Skin of body (tissue), 2 donors: Measurements from ENCODE around the gene P4HA2. TPM values are rescaled to one million over a fixed set of nuclear protein-coding genes. Genes with fewer than 3 reads are reported as not detected.
"Not testable (repeated sequence)": the region's sequence is repeated elsewhere in the genome, so short reads cannot be mapped to it uniquely, and the experiment has no call there.

ENCODE experiments used
- DNase-seq: peaks from one replicate; lab custom pipeline; 2025; lab: John Stamatoyannopoulos, UW
- total RNA-seq: library from RNA; depleted of rRNA; stranded (reverse); fragments of >200 nt; gene quantifications from one replicate; pipeline ENCODE4 v1.2.3, GENCODE V29; 2014

P4HA2 gene
- total RNA-seq, 1 donor from 2014 or later: 88.9 TPM

- DNase-seq: no peak
These were observed 24.8 kb downstream of the P4HA2 start for GRCh38 chr5:132202711-132203463.

- DNase-seq: no peak
These were observed 28.5 kb downstream of the P4HA2 start for GRCh38 chr5:132199116-132199680.

GRCh38 chr5:132198571-132198970 lies 29.1 kb downstream of the P4HA2 start:
- DNase-seq: no peak

GRCh38 chr5:132195727-132196126 lies 31.9 kb downstream of the P4HA2 start:
- DNase-seq: no peak

- DNase-seq: no peak
These were observed 34.4 kb downstream of the P4HA2 start for GRCh38 chr5:132193165-132193694.

- peak; percentile 53 for DNase-seq
These were observed 37.4 kb downstream of the P4HA2 start for GRCh38 chr5:132190161-132190817.

GRCh38 chr5:132184588-132184987 lies 43.1 kb downstream of the P4HA2 start:
- no peak for DNase-seq

GRCh38 chr5:132183723-132184122 lies 43.9 kb downstream of the P4HA2 start:
- no peak for DNase-seq

GRCh38 chr5:132182359-132183040 lies 45.2 kb downstream of the P4HA2 start:
- DNase-seq: no peak

GRCh38 chr5:132181011-132181629 lies 46.5 kb downstream of the P4HA2 start:
- DNase-seq: no peak

GRCh38 chr5:132180134-132180745 lies 47.4 kb downstream of the P4HA2 start:
- peak; percentile 39 for DNase-seq

GRCh38 chr5:132179405-132179804 lies 48.2 kb downstream of the P4HA2 start:
- DNase-seq: no peak

GRCh38 chr5:132177691-132178149 lies 49.9 kb downstream of the P4HA2 start:
- no peak for DNase-seq

- DNase-seq: no peak
These were observed 50.7 kb downstream of the P4HA2 start for GRCh38 chr5:132176987-132177386.

- no peak for DNase-seq
These were observed 51.1 kb downstream of the P4HA2 start for GRCh38 chr5:132176521-132176945.

- no peak for DNase-seq
These were observed 64.7 kb downstream of the P4HA2 start for GRCh38 chr5:132162945-132163344.

- DNase-seq: not testable (repeated sequence)
These were observed 65.9 kb downstream of the P4HA2 start for GRCh38 chr5:132161574-132162326.

GRCh38 chr5:132156413-132156812 lies 71.2 kb downstream of the P4HA2 start:
- DNase-seq: no peak

- no peak for DNase-seq
These were observed 77.1 kb downstream of the P4HA2 start for GRCh38 chr5:132150565-132150964.

- DNase-seq: no peak
These were observed 80.0 kb downstream of the P4HA2 start for GRCh38 chr5:132147663-132148062.
